Measurements from ENCODE around the gene LIPM. TPM values are rescaled to one million over a fixed set of nuclear protein-coding genes. Genes with fewer than 3 reads are reported as not detected.
A peak's percentile ranks its signal among the peaks of the same experiment; 100 is the strongest.

LIPM gene
- total and polyA plus RNA-seq, 2 donors from 2014 or later, result not detected

DNA sequence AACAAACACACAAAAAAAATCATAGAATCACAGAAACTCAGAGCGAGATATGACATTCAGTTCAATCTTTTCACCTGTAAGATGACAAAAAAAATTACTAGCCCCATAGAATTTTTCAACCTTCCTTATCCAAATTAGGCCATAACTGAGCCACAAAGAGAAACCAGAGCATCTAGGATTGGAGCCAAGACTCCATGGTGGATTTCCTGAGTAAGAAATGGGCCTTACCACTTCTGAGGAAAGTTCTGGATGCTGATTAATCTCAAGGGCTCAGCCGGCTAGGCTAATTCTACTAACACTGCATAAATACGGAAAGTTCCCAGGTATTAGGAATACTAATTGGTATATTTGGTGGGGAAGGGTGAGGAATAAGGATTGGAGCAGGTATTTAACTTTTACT is 16.8 kb downstream of the LIPM start:
- Histone ChIP-seq H3K36me3 (ENCODE audit: control insufficient read depth in 2 of 3, insufficient read depth in 3 of 3, low read length in 3 of 3) (no peaks in the 10 kb centered on the region), H3K27me3 (ENCODE audit: control insufficient read depth, insufficient read depth, low read length) (no peaks in the 10 kb centered on the region), H3K9me3 (ENCODE audit: control insufficient read depth in 2 of 3, insufficient read depth in 1 of 3, low read length in 3 of 3) (no peaks in the 10 kb centered on the region), H3K27ac (ENCODE audit: low read depth in 2 of 2, low read length in 2 of 2) (no peak overlapping the region), H3K4me1 (ENCODE audit: control insufficient read depth in 2 of 3, insufficient read depth in 2 of 3, low read depth in 1 of 3, low read length in 3 of 3) (no peaks in the 10 kb centered on the region), H3K9ac (ENCODE audit: low read length in 3 of 3) (no peak overlapping the region), H3K4me3 (ENCODE audit: low read length in 3 of 3) (no peak overlapping the region)
- no peak for TF ChIP-seq CTCF (IDR thresholded peaks at IDR 0.05; ENCODE audit: borderline replicate concordance, extremely low read depth, insufficient read depth)
- intact Hi-C loops (cut with DNase I), result no loop called here
- FAIRE-seq, result no peak
- DNase-seq, result no peak

GRCh38 chr10:88820748-88821401 is 18.3 kb downstream of the LIPM start:
- DNase-seq (peak in 2 of 5 donors; percentile 30 to 73), FAIRE-seq (no peak)
- H3K4me1 ChIP-seq (ENCODE audit: control insufficient read depth in 2 of 3, insufficient read depth in 2 of 3, low read depth in 1 of 3, low read length in 3 of 3), result no peaks in the 10 kb centered on the region
- H3K27ac ChIP-seq (ENCODE audit: low read depth in 2 of 2, low read length in 2 of 2), result no peak overlapping the region
- no peak overlapping the region for H3K9ac ChIP-seq (ENCODE audit: low read length in 3 of 3)
- H3K36me3 ChIP-seq (ENCODE audit: control insufficient read depth in 2 of 3, insufficient read depth in 3 of 3, low read length in 3 of 3), result no peaks in the 10 kb centered on the region
- H3K9me3 ChIP-seq (ENCODE audit: control insufficient read depth in 2 of 3, insufficient read depth in 1 of 3, low read length in 3 of 3), result no peaks in the 10 kb centered on the region
- TF ChIP-seq CTCF (IDR thresholded peaks at IDR 0.05; ENCODE audit: borderline replicate concordance, extremely low read depth, insufficient read depth), result no peak
- no peak overlapping the region for H3K4me3 ChIP-seq (ENCODE audit: low read length in 3 of 3)
- H3K27me3 ChIP-seq (ENCODE audit: control insufficient read depth, insufficient read depth, low read length), result no peaks in the 10 kb centered on the region
- intact Hi-C loops (cut with DNase I), result no loop called here

GRCh38 chr10:88826388-88826787 is 23.9 kb downstream of the LIPM start:
- H3K4me3 ChIP-seq (ENCODE audit: low read length in 3 of 3), result no peak overlapping the region
- no peaks in the 10 kb centered on the region for H3K36me3 ChIP-seq (ENCODE audit: control insufficient read depth in 2 of 3, insufficient read depth in 3 of 3, low read length in 3 of 3)
- no peak for FAIRE-seq
- no peaks in the 10 kb centered on the region for H3K27me3 ChIP-seq (ENCODE audit: control insufficient read depth, insufficient read depth, low read length)
- no peak overlapping the region for H3K9ac ChIP-seq (ENCODE audit: low read length in 3 of 3)
- TF ChIP-seq CTCF (IDR thresholded peaks at IDR 0.05; ENCODE audit: borderline replicate concordance, extremely low read depth, insufficient read depth), result no peak
- H3K9me3 ChIP-seq (ENCODE audit: control insufficient read depth in 2 of 3, insufficient read depth in 1 of 3, low read length in 3 of 3), result no peaks in the 10 kb centered on the region
- H3K4me1 ChIP-seq (ENCODE audit: control insufficient read depth in 2 of 3, insufficient read depth in 2 of 3, low read depth in 1 of 3, low read length in 3 of 3), result no peaks in the 10 kb centered on the region
- intact Hi-C loops (cut with DNase I), result no loop called here
- H3K27ac ChIP-seq (ENCODE audit: low read depth in 2 of 2, low read length in 2 of 2), result no peak overlapping the region
- DNase-seq, result no peak

- no peaks in the 10 kb centered on the region for H3K27me3 ChIP-seq (ENCODE audit: control insufficient read depth, insufficient read depth, low read length)
- no peak for TF ChIP-seq CTCF (IDR thresholded peaks at IDR 0.05; ENCODE audit: borderline replicate concordance, extremely low read depth, insufficient read depth)
- H3K36me3 ChIP-seq (ENCODE audit: control insufficient read depth in 2 of 3, insufficient read depth in 3 of 3, low read length in 3 of 3), result no peaks in the 10 kb centered on the region
- no peak overlapping the region for H3K4me3 ChIP-seq (ENCODE audit: low read length in 3 of 3)
- intact Hi-C loops (cut with DNase I), result no loop called here
- no peaks in the 10 kb centered on the region for H3K9me3 ChIP-seq (ENCODE audit: control insufficient read depth in 2 of 3, insufficient read depth in 1 of 3, low read length in 3 of 3)
- H3K4me1 ChIP-seq (ENCODE audit: control insufficient read depth in 2 of 3, insufficient read depth in 2 of 3, low read depth in 1 of 3, low read length in 3 of 3), result no peaks in the 10 kb centered on the region
- no peak overlapping the region for H3K27ac ChIP-seq (ENCODE audit: low read depth in 2 of 2, low read length in 2 of 2)
- FAIRE-seq, result no peak
- DNase-seq, result no peak
- no peak overlapping the region for H3K9ac ChIP-seq (ENCODE audit: low read length in 3 of 3)
Observed at GRCh38 chr10:88827671-88828070, 25.1 kb downstream of the LIPM start.
